GM19238 (cell line): ENCODE measurements around the gene HBS1L.
"Not testable (repeated sequence)": the region's sequence is repeated elsewhere in the genome, so short reads cannot be mapped to it uniquely, and the experiment has no call there.

Source experiments
- DNase-seq: peaks from one replicate; pipeline ENCODE4 v3.0.0; 2011; ENCODE audit warnings: low spot score; ENCODE audit not compliant: insufficient read length

Gene HBS1L

DNA sequence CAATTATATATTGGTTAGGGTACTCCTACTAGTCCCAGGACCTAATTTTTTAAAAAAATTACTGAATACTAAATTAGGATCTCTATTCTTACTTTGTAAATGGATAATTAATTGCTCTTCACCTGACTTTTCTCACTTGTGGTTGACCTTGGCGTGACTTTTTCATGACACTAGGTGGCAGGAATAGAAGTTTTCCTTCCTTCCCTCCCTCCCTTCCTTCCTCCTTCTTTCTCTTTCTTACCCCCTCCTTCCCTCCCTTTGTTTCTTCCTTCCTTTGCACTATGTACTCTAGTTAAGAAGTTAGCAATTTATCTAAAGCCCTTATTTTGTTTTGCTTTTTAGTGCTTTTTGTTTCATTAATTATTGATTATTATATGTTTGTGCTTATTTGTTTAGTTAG, 20.4 kb upstream of the HBS1L start:
- no peak for DNase-seq

DNA sequence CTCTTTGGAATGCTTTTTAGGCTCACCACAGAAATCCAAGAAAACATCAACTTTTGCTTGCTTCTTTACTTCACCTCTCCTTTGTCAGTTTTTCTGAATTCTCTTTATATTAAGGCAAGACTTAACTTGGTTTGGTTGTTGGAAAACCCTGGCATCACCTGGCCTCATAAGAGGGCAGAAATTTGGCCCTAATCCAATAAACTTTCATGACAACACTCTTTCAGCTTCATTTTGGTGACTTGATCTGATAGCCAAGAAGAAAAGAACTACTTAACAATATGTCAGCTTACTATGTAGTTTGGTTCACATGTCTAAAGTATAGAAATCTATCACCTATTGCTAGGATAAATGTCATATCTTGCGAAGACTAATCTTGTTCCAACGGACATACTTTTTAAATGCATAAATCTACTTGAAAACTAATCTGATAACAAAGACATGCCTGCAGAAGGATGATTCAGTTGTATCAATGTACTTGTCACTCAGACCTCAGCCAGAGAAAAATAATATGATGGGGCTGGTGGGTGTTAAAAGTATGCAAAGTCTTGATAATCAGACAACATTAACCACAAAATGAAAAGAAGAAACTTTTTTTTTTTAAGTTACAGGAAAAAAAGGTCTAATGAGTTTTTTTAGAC, 19.3 kb upstream of the HBS1L start:
- DNase-seq = no peak

DNA sequence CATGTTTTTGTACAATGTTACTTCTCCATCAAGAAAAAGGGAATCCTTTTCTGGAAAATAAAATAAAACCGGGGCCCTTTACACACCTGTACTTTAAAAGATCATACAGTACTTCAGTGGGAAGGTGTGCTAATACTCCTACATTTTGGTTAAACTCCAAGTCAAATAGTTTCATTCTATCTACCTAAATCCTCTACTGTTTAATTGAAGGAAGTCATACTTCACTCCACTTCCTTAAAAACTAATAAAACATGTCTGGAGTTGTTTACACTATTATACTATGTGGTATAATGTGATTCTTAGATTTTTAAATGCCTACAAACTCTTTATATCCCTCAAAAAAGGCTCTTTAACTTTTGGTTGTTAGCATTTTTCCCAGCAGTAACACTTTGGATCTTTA, 18.6 kb upstream of the HBS1L start:
- DNase-seq = no peak

DNA sequence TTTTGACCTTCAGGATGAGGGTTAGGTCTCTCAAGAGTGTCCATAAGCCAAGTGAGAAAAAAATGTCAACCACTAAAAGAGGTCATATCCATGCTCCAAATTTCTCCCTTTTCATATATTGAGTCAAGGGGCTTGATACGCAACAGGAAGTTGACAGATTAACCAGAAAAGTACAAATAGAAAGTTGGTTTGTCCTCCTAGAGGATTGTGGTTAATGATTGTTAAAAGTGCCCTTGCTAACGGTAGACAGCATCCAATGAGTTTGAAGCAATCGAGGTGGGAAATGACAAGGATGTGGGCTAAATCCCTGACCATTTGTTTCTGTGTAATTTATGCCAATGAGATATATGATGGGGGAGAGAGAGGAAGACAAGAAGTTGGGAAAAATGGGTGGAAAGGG, 18.1 kb upstream of the HBS1L start:
- no peak for DNase-seq

DNA sequence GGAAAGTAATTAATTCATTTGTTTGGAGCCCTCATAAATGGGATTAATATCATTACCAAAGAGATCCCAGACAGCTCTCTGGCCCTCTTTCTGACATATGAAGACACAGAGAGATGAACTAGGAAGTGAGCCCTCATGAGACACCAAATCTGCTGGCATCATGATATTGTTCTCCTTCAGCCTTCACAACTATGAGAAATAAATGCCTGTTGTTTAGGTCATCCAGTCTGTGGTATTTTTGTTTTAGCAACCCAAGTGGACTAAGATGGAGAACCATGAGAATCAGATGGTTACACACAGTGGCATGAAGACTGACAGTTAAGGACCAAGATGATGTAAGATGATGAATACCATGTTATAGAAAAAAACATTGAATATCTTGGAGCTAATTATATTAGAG, 16.9 kb upstream of the HBS1L start:
- no peak for DNase-seq

GRCh38 chr6:135067911-135068310, 13.3 kb upstream of the HBS1L start:
- no peak for DNase-seq

GRCh38 chr6:135066806-135067205, 12.2 kb upstream of the HBS1L start:
- DNase-seq = no peak

DNA sequence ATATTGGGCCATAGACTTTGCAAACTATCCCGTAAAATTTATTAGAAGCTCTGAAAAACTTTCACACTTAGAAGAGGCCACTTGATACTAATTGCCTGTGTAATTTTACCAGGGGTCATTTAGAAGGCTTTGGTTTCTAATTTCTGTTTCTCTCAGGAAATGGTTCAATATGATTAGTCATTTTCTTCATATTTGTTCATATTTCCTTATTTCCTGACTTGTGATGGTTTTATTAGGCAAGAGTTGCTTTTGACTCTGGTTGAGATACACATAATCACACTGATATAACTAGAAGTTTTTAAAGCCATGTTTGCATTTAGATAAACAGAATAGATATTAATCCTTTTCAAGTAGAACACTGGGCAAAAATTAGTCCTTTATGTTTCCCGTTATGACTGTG, 11.8 kb upstream of the HBS1L start:
- DNase-seq = no peak

DNA sequence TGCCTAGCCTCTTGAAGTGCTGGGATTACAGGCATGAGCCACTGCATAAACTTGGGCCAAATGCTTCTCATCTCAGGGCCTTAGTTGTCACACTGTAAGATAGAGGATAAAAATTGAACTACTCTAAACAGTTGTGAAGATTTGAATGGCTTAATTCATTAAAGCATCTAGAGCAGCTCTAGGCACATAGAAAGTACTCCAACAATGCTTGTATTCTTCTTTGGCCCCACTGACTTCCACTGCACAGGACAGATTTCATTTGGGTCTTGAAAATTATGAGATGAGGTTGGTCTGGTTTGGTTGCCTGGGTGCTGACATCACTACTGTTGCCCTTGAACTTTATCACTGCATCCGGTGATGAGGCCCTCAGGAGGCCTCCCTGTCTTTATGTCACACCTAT, 10.0 kb upstream of the HBS1L start:
- DNase-seq = no peak

DNA sequence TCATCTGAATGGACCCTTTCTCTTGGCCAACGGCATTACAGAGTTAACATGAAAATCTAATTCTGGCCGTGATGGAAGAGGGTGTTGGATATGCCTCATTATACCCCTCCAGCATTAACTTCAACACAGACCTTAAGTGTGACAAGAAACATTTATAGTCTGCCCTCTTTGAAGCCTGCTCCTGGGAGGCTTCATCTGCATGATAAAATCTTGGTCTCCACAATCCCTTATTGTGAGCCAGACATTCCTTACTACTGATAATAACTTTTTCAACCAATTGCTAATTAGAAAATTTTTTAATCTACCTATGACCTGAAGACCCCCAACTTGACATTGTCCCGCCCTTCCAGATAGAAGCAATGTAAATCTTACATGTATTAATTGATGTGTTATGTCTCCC, 9.3 kb upstream of the HBS1L start:
- no peak for DNase-seq

- no peak for DNase-seq
These were observed 8.1 kb upstream of the HBS1L start for GRCh38 chr6:135062735-135063134.

DNA sequence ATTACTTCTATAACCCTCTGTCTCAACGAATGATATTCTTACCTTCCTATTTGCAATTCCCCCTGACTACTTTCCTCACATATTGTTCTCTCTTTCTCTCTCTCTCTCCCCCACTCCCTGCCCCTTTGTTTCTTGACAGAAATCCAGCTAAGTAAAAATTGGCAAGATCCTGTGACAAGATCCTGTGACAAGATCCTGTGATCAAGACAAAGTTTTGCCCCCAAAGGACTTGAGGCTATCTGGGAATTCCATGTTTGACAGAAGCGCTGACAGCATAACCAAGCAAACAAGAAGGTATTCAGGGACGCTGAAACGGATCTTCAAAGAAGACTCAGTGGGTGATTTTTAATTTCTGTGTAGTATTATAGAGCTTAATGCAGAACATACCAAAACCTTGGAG, 5.5 kb upstream of the HBS1L start:
- DNase-seq = no peak

GRCh38 chr6:135058299-135058698, 3.7 kb upstream of the HBS1L start:
- DNase-seq = not testable (repeated sequence)

DNA sequence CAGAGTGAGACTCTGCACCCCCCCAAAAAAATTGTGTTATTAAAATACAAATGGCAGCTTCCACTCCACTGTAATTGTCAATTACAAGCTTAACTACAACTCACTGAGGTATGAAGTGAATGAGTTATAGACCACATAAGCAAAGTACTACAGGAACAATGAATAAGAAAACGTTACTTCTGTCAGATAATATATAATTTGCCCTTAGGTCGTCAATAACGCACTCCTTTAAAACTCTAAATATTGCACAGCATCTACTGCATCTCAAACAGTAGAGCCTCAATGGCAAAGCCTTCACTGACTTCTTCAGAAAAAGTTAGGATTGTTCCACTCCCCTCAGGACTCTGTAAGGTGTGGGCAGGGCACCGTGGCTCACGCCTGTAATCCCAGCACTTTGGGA, 2.0 kb upstream of the HBS1L start:
- DNase-seq = no peak

DNA sequence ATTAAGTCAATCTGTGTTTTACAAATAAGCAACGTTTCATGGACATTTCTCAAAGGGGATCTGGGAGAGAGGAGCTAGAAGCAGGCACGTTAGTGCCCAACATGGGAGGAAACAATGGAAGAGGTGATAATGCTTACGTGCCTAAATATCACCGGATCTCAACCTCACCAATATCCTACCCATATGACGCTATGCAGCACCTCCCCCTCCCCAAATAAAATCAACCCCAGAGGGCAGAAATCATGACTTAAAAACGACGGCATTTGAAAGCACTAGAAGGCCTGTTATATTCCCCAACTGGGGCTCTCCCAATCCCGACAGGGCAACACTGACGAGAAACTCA, 425 bp downstream of the HBS1L start:
- no peak for DNase-seq

DNA sequence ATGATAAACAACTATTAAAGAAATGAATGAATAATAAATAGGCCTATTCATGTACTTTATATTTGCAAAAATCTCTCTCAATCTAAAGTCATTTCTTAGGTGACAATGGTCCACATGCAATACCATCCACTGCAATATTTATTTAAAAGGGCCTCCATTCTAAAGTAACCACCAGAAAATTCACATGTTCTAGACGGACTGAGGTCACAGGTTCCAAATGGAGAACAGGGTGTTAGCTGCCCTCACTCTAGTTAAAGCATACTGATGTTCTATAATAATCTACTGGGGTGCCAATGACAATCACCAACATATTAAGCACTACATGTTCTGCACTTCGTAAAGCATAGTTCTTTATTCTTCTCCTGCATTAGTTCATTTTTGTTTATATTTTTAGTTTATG, 1.2 kb downstream of the HBS1L start:
- DNase-seq = no peak

DNA sequence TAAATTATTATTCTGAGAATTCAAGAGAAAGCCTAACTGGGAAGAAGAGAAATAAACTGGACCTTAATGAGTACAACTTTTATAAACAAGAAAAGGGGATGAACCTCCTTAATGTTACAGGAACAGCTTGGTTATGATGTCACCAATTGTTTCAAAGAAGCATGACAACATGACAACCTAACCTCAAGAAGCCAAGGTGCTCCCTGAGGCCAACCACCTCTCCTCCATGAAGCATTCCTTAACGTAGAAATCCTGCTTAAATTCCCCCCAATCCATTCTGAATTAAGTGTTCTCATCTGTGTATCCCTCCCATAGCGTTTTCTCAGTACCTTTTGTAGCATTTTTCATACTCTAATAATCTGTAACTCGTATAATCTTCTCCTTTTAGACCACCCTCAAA, 1.7 kb downstream of the HBS1L start:
- no peak for DNase-seq

- no peak for DNase-seq
These were observed 5.7 kb downstream of the HBS1L start for GRCh38 chr6:135048915-135049314.

DNA sequence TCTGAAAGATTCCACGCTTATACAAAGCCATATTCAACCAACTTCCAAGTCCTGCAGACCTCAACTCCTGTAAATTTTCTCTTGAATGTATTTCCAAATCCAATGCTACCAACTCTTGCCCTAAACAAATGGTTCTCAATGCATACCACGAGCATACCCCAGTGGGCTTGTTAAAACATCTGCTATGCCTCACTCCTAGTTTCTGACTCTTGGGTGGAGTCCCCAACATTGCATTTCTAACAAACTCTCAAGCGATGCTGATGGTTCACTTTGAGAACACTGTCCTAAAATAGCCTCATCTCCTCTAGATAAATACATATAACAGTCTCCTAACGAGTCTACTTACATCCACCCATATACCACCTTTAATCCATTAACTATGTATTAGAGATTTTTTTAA, 7.3 kb downstream of the HBS1L start:
- no peak for DNase-seq

DNA sequence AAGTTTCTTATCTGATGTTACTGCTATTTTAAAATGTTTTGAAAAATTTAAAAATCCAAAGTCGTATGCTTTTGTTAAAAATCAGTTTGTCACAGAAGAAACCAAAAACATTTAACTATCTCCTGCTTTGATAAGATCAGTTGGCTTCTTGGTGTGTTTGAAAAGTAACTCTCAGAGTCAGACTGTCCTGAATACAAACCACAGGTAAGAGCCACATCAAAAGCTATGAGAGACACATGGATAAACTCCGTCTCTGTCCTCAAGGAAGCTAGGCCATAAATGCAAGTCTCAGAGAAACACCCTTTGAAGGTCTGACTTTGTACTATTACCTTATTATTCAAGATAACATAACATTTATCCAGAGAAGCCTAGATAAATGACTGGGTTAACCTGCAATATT, 7.7 kb downstream of the HBS1L start:
- no peak for DNase-seq

- no peak for DNase-seq
These were observed 10.0 kb downstream of the HBS1L start for GRCh38 chr6:135044639-135045038.

- DNase-seq = no peak
These were observed 10.8 kb downstream of the HBS1L start for GRCh38 chr6:135043846-135044245.

GRCh38 chr6:135043364-135043763, 11.3 kb downstream of the HBS1L start:
- no peak for DNase-seq

DNA sequence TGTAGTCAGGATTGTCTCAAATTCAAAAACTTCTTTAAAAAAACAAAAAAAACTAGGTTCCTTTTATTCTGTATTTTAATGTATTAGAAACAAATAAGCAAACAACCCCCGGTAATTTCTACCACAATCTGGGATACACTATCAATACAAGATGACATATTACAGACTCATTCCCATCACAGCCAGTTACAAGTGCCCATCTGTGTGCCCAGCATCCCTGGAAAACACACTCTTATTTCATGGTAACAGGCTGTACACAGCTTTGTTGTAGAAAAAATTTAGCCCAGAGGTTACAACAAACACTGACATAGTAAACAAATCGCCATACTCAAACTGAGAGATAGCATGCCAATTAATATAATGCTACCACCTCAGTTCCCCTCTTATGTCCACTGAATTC, 16.3 kb downstream of the HBS1L start:
- DNase-seq = no peak
